GM18526 (cell line): ENCODE data around the gene PROB1.

Experiments used
- POLR2A ChIP-seq: IDR thresholded peaks from 3 replicates; pipeline ENCODE4 v1.6.1; 2011; ENCODE audit not compliant: insufficient read length; ENCODE audit errors: extremely low read depth

PROB1 gene

DNA sequence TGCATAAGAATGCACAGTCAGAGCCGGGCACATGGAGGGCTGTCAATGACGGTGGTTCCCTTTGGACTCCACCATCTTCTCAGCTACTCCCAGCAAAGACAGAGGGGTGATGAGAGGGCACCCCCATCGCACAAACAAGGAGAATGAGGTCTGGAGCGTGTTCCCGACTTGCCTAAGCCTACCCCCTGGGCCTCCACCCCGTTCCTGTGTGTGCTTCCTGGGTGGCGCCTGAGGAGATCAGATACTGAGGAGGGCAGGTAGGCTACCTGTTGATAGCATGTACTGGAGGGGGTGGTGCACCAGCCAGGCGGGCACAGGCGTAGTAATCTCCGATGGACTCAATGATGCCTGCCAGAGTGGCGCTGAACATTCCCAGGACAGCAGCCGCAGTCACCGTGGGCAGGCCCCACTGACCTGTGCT is 16.0 kb downstream of the PROB1 start:
- no peak for TF ChIP-seq POLR2A

DNA sequence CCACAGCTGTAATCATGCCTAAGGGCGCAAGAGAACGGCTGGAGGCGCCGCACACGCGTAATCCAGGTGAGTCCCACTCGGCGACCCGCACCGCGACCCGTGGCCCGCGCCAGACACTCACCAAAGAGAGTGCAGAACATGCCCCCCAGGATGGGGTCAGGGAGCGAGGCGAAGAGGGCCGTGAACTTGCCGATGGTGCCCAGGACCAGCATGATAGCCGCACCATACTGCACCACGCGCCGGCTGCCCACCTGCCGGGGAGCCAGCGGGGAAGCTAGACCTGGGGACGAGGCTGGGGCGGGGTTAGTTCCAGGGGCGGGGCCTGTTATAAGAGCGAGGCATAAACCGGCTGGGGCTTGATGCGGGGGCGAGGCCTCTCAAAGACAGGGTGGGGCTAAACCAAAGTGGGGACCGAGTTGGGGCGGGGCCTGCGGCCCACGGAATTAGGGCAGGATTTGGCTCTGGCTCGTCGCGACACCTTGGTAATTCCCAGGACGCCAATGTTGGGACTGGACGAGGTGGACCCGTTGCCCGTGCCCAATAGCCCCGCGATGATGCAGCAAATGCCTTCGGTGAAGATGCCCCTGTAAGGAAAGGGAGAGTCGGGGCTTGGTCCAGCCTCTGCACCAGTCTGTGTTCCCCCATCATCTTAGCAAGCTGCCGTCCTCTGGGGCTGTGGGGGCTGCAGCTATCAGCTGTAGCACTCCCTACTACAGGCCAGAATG is 16.6 kb downstream of the PROB1 start:
- no peak for TF ChIP-seq POLR2A

DNA sequence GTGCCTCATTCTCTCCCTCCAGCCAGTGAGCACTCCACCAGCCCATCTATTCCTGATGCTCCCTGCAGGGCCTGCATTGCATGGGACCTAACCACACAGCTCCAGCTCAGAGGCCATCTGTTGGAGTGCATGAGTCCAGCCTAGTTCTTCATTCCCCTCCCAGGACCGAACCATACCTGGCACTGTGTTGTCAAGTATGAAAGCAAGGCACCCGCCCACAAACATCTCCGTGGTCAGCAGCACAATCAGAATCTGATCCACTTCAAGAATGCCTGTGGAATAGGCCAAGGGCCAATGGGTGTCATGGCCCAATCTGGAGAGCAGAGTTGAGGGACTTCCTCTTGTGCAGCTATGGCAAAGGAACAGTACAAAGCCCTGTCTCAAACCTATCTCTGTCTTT is 17.7 kb downstream of the PROB1 start:
- TF ChIP-seq POLR2A: no peak

DNA sequence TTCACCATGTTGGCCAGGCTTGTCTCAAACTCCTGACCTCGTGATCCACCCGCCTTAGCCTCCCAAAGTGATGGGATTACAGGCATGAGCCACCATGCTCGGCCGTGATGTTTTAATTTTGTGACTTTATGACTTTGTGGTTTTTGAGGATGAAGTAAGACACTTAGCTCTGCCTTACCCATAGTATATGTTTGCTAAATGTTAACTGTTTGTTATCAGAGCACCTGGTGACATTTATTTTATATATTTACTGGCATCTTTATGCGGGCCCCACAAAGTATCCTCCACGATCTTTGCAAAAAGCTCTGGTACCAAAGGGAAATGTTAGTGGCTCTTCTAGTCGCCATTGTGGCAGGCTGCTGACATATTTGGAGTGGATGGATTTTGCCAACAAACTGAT is 18.5 kb downstream of the PROB1 start:
- no peak for TF ChIP-seq POLR2A

DNA sequence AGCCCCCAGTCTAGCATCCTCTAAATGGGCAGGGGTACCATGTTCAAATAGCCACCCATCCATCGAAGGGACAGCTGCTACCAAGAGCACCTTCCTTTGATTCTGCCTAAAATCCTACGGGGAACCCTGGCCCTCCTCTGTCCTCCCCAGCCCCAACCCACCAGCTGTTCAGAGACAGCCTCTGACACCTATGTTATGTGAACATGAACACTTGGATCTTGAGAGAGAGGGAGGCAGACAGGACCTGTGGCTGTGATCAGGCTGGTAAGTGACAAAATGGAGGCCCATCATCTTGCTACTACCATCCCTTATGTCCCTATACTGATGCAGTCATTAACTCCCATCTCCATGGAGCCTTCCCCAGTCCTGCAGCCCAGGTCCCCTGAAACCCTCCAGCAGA is 20.0 kb downstream of the PROB1 start:
- TF ChIP-seq POLR2A: no peak

DNA sequence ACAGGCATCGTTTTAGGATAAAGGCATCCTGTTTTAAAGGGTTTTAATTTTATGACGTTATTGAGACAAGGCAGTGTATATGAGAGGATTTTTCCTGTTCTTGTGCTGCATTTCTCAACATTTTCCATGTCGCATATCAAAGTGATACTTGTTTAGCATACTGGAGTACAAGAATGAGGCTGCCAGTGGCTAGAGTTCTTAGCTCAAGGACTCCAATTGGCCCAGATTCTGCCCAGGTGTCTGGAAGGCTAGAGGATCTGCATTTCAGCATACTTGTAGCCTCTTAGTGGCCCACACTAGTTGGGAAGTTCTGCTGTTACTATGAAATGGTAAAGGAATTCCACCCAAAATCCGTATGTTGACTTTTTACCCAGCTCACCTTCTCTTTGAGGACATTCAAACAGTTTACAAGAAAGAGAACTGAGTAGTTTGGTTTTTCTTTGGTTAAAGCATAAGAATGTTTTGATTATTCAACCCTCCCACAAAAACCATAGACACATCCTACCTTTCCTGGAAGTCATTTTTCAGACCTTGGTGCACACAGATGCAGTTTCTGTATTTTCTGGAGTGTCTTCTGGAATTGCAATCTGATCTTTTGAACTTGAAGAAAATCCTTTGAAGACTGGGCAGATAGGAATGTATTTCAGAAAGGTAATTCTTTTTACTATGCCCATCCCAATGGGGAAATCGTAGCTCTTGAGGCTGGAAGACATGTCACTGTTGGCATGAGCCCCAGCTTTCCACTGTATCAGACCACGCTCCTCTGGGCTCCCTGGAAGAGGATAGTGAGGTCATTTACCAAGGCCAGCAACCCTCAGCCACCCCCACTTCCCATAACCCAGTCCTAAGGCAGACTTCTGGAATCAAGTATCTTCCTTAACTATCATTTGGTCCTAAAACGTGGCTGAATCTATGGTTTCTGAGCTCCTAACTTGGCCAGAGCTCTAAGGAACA is 23.1 kb downstream of the PROB1 start:
- TF ChIP-seq POLR2A: no peak

DNA sequence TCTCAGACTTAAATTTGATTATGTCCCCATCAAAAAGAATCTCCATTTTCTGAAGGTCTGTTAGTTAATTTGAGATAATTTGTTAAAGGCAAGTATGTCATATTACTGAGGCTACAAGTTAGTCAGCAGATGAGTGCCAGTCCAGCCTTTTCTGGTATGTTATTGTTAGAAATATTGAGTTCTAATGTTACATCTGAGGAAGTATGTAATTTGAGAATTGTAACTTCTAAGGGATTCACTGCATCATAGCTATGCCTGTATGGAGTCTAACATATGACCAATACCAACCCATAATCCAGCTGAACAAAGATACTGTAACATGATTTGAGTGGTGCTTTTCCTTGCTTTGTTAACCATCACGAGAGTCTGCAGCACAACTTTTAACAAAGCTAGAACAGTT is 25.7 kb downstream of the PROB1 start:
- TF ChIP-seq POLR2A: no peak

DNA sequence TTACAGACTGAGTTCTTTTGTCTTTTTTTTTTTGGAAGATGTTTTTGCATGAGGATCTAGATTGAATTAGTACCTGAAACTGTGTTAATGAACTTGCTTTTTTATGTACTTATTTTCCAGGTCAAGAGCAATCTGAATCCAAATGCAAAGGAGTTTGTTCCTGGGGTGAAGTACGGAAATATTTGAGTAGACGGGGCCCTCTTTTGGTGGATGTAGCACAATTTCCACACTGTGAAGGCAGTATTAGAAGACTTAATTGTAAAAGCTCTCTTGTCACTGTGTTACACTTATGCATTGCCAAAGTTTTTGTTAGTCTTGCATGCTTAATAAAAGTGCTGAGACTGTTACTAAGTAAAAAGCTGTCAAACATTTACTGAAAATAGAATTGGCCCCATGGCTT is 26.3 kb downstream of the PROB1 start:
- TF ChIP-seq POLR2A: no peak

DNA sequence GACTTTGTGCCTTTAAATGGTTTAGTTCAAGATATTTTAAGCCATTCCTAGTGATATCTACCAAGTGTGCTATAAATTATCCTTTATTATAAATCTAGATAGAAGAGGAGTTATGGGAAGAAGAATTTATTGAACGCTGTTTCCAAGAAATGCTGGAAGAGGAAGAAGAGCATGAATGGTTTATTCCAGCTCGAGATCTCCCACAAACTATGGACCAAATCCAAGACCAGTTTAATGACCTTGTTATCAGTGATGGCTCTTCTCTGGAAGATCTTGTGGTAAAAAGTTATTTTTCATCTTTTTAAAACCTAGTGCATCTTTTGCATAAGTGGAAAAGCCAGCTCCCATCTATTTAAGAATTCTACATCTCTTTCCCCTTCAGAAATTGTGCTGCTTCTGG is 30.4 kb downstream of the PROB1 start:
- no peak for TF ChIP-seq POLR2A

DNA sequence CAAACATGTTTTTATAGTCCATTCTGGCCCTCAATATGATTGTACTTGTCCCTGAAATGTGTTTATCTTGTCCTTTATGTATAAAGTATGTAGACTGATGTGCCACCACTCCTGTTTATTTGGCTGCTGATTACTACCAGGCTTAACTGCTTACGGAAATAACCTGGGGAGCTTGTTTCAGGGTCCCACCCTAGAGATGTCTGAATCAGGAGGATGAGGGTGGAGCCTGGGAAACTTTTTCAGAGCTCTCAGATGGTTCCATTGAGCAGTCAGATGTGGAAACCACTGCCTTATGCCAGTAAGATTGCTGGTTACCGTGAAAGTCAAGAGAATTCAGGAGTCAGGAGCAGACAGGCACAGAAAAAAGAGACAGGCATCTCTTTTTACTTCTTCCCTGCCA is 31.0 kb downstream of the PROB1 start:
- no peak for TF ChIP-seq POLR2A

DNA sequence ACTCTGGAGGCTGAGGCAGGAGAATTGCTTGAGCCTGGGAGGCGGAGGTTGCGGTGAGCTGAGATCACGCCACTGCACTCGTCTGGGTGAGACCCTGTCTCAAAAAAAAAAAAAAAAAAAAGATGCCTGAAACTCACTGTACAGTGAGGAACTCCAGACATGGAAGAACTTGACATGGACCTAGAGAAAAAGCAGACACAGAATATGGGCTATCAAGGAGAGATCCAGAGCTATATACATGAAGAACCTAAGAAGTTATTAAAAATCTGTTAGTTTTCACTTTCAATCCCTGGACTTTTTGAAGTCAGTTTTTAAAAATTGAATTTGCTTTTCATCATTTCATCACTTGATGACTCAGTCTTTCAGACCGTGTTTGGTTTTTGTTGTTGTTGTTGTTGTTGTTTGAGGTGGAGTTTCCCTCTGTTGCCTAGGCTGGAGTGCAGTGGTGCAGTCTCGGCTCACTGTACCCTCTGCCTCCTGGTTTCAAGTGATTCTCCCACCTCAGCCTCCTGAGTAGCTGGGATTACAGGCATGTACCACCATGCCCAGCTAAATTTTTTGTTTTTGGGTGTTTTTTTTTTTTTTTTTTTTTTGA is 33.0 kb downstream of the PROB1 start:
- no peak for TF ChIP-seq POLR2A

DNA sequence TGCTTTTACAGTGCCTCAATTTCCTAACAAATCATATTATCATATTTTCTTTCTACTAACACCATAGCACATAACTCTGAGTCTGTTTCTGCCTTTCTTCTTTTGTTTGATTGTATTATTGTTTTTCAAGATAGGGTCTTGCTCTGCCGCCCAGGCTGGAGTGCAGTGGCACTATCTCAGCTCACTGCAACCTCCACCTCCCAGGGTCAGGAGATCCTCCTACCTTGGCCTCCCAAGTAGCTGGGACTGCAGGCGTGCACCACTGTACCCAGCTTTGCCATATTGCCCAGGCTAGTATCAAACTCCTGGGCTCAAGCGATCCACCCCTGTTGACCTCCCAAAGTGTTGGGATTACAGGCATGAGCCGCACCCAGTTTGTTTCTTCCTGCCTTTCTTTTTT is 34.5 kb downstream of the PROB1 start:
- no peak for TF ChIP-seq POLR2A

DNA sequence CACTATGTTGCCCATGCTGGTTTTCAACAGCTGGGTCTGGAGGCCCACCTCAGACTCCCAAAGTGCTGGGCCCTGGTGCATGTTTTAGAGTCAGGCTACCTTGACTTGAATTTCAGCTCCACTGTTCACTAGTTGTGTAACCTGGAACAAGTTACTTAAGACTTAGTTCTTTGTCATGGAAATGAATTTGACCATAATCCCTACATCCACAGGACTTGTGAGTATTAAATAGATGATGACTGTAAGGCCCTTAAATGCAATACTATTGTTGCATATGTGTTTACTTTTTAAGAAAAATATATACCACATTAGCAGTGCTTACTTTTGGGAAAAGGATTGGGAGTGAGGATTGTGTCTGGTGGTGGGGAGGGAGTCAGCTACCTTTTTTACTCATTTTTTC is 36.8 kb downstream of the PROB1 start:
- TF ChIP-seq POLR2A: no peak

DNA sequence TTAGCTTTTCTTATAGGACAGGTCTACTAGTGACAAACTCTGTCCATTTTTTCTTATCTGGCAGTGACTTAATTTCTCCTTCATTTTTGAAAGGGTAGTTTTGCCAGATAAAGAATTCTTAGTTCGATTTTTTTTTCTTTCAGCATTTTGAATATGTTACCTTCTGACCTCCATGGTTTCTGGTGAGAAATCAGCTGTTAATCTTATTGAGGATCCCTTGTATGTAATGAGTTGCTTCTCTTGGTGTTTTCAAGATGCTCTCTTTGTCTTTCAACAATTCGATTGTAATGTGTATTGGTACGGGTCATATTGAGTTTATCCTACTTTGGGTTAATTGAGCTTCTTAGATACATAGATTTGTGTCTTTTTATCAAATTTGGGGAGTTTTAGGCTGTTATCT is 40.7 kb downstream of the PROB1 start:
- no peak for TF ChIP-seq POLR2A

DNA sequence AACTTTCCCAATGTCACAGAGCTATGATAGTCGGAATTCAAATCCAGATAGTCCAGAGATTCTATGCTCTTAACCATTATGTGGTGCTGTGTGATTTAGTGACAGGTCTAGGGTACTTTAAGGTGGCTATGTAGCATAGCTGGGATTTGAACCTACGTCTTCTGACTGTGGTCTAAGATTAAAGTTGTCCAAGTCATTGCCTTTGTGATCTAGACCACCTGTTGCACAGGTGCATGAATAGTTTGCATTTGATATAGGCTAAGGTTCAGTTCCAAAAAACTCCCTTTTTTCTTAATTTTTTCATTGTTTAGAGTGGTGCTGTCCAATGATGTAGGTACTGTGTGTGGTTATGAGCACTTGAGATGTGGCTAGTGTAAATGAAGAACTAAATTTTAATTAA is 50.7 kb downstream of the PROB1 start:
- TF ChIP-seq POLR2A: no peak

DNA sequence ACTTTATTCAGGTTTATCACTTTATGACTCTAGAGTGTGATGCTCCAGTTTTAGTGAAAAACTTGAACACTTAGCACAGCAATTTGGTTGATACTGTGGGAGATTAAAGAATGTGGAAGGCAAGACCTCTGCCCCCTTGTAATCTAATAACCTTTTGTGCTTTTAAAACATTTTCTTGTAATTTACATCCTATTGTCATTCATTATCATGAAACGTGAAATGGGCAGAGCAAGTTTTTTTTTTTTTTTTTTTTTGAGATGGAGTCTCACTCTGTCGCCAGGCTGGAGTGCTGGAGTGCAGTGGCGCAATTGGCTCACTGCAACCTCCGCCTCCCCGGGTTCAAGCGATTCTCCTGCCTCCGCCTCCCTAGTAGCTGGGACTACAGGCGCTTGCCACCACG is 51.4 kb downstream of the PROB1 start:
- TF ChIP-seq POLR2A: no peak
